ENCODE data around the gene LENG9. TPM values are rescaled to one million over a fixed set of nuclear protein-coding genes. Genes with fewer than 3 reads are reported as not detected.
A peak's percentile ranks its signal among the peaks of the same experiment; 100 is the strongest.
"Not testable (repeated sequence)": the region's sequence is repeated elsewhere in the genome, so short reads cannot be mapped to it uniquely, and the experiment has no call there.

Gene LENG9
- total RNA-seq (1 to 10 TPM; 2.0 to 3.7 (median 2.7) TPM), polyA plus RNA-seq (1 to 10 TPM; 1.7 to 3.9 (median 3.7) TPM)
- long read RNA-seq, donor 1: 0 reads
- long read RNA-seq, donor 2: 0 reads

DNA sequence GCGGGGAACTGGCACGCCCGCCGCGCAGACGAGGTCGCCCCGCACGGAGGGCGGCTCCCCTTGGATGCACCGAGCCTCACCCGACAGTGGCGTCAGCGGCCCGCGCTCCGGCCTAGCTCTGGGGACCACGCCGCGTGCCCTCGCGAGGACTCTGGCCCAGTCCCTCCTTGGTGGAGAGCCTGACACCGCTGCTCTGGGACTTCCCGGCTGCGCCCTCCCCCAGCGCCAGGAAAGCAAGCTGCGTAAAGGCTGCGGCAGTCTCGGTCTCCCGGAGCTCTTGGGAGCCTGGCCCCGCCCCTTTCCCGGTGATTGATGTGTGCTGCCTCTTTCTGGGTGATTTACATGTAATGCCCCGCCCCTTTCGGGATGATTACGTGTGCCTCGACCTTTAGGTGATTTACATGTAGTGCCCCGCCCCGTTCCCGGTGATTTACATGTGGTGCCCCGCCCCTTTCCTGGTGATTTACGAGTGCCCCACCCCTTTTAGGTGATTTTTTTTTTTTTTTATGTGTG, at the start of gene LENG9:
LENG9 (minus strand) TSS at position 248 of the 513 bp plus-strand sequence. CDS start 252 bp downstream, outside the sequence.
- TF ChIP-seq, protein P1, sequence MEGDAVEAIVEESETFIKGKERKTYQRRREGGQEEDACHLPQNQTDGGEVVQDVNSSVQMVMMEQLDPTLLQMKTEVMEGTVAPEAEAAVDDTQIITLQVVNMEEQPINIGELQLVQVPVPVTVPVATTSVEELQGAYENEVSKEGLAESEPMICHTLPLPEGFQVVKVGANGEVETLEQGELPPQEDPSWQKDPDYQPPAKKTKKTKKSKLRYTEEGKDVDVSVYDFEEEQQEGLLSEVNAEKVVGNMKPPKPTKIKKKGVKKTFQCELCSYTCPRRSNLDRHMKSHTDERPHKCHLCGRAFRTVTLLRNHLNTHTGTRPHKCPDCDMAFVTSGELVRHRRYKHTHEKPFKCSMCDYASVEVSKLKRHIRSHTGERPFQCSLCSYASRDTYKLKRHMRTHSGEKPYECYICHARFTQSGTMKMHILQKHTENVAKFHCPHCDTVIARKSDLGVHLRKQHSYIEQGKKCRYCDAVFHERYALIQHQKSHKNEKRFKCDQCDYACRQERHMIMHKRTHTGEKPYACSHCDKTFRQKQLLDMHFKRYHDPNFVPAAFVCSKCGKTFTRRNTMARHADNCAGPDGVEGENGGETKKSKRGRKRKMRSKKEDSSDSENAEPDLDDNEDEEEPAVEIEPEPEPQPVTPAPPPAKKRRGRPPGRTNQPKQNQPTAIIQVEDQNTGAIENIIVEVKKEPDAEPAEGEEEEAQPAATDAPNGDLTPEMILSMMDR (IDR thresholded peaks at IDR 0.05): no peak
- intact Hi-C loops (cut with DNase I): loop anchor here in 1 of 2 donors (1.0 to 10.0 kb wide), 2 partner anchors 14 to 479 kb away; partner anchors contain the start of gene LENG8
- peak within 1 kb of the TSS; percentile 78 for H3K4me3 ChIP-seq
- H3K36me3 ChIP-seq (ENCODE audit: insufficient read depth in 1 of 2, low read depth in 1 of 2): peaks cover 0 to 37% of the 10 kb centered on the region in 2 donors
- H3K9me3 ChIP-seq: no peaks in the 10 kb centered on the region
- peak within 1 kb of the TSS; percentile 91 for H3K27ac ChIP-seq
- H3K27me3 ChIP-seq (ENCODE audit: insufficient read depth in 3 of 3, low read length in 2 of 3): peaks cover 0 to 2% (median 0%) of the 10 kb centered on the region in 3 donors
- peaks cover 9% of the 10 kb centered on the region for H3K4me1 ChIP-seq
- peak; percentile 98 for DNase-seq
- peak; percentile 79 to 84 (median 81) for ATAC-seq
- 0 to 1% (median 1%) methylated on average over 40 to 41 of the region's 41 CpGs for WGBS, 3 donors

DNA sequence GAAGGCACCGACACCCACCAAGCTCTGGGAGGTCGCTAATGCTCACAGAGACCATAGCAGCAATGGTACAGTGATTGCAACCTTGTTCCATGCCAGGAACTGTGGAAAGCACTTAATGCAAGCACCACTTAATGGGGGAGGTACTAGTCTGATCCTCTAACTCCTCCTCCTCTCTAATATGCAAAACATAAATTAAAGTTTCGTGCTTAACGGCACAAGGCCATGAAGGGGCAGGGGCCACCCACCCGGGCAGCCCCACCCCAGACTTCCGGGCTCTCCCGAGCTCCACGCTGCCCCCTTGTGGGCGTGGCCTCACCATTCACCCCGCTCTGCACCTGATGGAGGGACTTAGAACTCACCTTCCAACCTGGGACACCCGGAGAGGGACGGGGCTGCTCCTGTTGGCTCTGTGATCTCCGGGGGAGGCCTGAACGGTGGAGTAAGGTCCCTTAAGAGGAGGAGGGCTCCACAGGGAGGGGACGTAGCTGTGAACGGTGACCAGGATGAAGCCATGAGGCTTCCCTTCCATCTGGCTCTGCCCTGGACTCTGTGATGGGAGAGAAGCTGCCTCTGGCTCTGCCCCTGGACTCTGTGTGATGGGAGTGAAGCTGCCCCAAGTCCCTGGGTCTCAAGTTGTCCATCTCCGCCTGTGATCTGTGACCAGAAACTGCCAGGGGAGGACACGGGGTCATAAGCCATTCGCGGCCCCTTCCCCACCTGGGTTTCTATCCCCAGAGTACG, 45.8 kb upstream of the LENG9 start:
- H3K4me1 ChIP-seq; ATAC-seq; H3K4me3 ChIP-seq; H3K27me3 ChIP-seq (ENCODE audit: insufficient read depth in 3 of 3, low read length in 2 of 3); H3K27ac ChIP-seq; intact Hi-C loops (cut with DNase I); H3K9me3 ChIP-seq; H3K36me3 ChIP-seq (ENCODE audit: insufficient read depth in 1 of 2, low read depth in 1 of 2); DNase-seq: not testable (repeated sequence)
- 59 to 72% (median 61%) methylated on average over 6 to 9 of the region's 21 CpGs for WGBS, 3 donors

DNA sequence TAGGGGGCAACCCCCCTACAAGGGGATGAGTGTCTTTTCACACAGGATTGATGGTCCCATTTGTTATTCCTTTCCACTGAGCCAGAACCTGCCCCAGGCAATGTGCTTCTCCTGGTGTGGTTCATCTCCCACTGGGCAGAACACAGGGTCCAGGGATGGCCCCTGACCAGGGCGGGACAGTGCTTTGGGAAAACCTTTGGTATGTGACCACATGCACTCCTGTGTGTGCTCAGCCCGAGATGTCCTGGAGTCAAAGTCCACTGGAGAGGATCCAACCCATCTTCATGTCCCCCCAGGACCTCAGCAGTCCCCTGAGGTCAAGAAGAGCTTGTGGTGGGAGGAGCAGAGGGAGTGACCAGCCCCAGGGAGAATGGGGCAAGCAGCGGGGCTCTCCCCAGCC, 44.9 kb upstream of the LENG9 start:
- intact Hi-C loops (cut with DNase I); ATAC-seq; H3K4me1 ChIP-seq; H3K4me3 ChIP-seq; H3K27me3 ChIP-seq (ENCODE audit: insufficient read depth in 3 of 3, low read length in 2 of 3); H3K9me3 ChIP-seq; H3K36me3 ChIP-seq (ENCODE audit: insufficient read depth in 1 of 2, low read depth in 1 of 2); DNase-seq; H3K27ac ChIP-seq: not testable (repeated sequence)
- WGBS, 3 donors: 47 to 84% (median 61%) methylated on average over 2 of the region's 3 CpGs

DNA sequence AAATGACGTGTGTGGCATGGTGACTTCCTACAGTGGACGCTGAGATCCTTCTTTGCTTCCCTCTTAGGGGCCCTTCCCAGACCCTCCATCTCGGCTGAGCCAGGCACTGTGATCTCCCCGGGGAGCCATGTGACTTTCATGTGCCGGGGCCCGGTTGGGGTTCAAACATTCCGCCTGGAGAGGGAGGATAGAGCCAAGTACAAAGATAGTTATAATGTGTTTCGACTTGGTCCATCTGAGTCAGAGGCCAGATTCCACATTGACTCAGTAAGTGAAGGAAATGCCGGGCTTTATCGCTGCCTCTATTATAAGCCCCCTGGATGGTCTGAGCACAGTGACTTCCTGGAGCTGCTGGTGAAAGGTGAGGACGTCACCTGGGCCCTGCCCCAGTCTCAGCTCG, 44.2 kb upstream of the LENG9 start:
- intact Hi-C loops (cut with DNase I): no loop called here
- WGBS, 3 donors: 40 to 45% (median 43%) methylated on average over 12 of the region's 12 CpGs
- H3K27ac ChIP-seq: no peak overlapping the region

DNA sequence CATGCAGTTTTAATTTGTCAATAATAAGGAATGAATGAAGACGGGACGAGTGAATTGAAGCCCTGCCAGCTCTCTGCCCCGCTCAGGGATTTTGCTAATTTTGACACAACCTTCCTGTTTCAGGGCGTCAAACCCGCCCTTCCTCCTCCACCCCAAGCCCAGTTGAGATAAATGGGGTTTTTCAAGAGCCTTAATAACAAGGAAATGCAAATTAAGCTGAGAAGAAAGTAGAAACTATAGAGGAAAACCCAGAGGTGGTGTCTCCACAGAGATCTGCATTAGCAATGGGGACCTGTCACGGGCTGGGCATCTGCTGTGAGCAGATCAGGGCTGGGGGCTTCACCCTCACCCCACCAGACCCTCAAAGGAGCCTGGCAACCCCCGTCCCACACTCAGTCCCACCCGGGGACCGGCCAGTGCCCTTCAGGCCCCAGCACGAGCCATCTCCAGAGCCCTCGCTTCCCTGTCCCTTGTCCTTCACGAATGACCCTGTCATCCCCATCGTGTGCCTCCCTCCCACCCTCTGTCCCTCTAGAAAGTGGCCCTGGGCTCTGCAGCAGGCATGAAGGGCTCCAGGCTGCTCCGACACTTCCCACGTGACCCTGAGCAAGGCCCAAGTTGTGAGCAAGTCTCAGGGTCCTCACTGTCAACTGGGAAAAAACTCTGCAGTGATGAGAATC, 43.6 kb upstream of the LENG9 start:
- DNase-seq; intact Hi-C loops (cut with DNase I); H3K27ac ChIP-seq; ATAC-seq; H3K4me1 ChIP-seq; H3K4me3 ChIP-seq; H3K36me3 ChIP-seq (ENCODE audit: insufficient read depth in 1 of 2, low read depth in 1 of 2); H3K9me3 ChIP-seq; H3K27me3 ChIP-seq (ENCODE audit: insufficient read depth in 3 of 3, low read length in 2 of 3): not testable (repeated sequence)
- whole genome bisulfite sequencing, 3 donors: 60 to 65% (median 63%) methylated on average over 8 to 11 of the region's 15 CpGs

More for the DNA sequence above, 44.2 kb upstream of the LENG9 start:
- H3K4me1 ChIP-seq: no peaks in the 10 kb centered on the region
- ATAC-seq (no peak), DNase-seq (no peak)
- H3K9me3 ChIP-seq: no peaks in the 10 kb centered on the region
- H3K36me3 ChIP-seq (ENCODE audit: insufficient read depth in 1 of 2, low read depth in 1 of 2): no peaks in the 10 kb centered on the region
- no peaks in the 10 kb centered on the region for H3K27me3 ChIP-seq (ENCODE audit: insufficient read depth in 3 of 3, low read length in 2 of 3)
- H3K4me3 ChIP-seq: no peak overlapping the region
- TF ChIP-seq, protein P1 (IDR thresholded peaks at IDR 0.05): no peak

DNA sequence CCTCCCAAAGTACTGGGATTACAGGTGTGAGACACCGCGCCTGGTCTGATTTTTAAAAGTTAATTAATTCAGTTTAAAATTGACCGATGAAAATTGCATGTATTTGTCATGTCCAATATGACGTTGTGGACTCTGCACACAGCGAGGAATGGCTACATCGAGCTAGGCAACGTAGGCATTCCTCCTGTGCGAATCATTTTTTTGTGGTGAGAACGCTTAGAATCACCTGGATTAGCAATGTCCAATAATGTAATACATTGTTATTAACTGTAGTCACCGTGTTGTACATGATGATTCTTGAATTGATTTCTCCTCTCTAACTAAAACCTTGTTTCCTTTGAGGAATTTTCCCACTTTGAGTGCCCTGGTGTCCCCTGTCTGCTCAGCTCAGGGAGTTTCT, 42.5 kb upstream of the LENG9 start:
- Histone ChIP-seq H3K4me3 (no peak overlapping the region), H3K27me3 (ENCODE audit: insufficient read depth in 3 of 3, low read length in 2 of 3) (peaks cover 0 to 2% (median 0%) of the 10 kb centered on the region in 3 donors), H3K4me1 (no peaks in the 10 kb centered on the region), H3K36me3 (ENCODE audit: insufficient read depth in 1 of 2, low read depth in 1 of 2) (no peaks in the 10 kb centered on the region), H3K9me3 (no peaks in the 10 kb centered on the region), H3K27ac (no peak overlapping the region)
- no peak for DNase-seq
- TF ChIP-seq, protein P1 (IDR thresholded peaks at IDR 0.05): no peak
- WGBS, 3 donors: 60 to 73% (median 72%) methylated on average over 10 of the region's 10 CpGs
- no peak for ATAC-seq
- intact Hi-C loops (cut with DNase I): no loop called here

DNA sequence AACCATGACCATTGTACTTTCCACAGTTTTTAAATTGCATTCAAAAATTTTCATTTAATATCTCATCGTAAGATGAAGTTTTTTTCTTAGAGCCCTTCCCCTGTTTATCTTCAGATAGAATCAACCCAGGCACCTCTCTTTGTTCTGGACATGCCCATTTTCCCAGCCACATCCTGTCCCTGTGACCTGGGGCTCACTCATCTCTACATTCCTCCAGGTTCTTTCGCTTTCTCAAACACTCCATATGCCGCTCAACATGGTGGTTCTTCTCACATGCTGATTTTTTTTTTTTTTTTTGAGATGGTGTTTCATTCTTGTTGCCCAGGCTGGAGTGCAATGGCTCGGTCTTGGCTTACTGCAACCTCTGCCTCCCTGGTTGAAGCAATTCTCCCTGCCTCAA, 42.0 kb upstream of the LENG9 start:
- H3K27ac ChIP-seq; H3K4me3 ChIP-seq; H3K4me1 ChIP-seq; H3K27me3 ChIP-seq (ENCODE audit: insufficient read depth in 3 of 3, low read length in 2 of 3); H3K9me3 ChIP-seq; DNase-seq; ATAC-seq; intact Hi-C loops (cut with DNase I); H3K36me3 ChIP-seq (ENCODE audit: insufficient read depth in 1 of 2, low read depth in 1 of 2): not testable (repeated sequence)
- WGBS, 3 donors: 74 to 82% (median 76%) methylated on average over 4 of the region's 4 CpGs

All from psoas muscle (tissue), 8 donors.